Measurements from ENCODE around the gene JAG1.

JAG1 gene

GRCh38 chr20:10671221-10671918 is 2.4 kb downstream of the JAG1 start (continued):
- TF ChIP-seq ZBTB10 (tag by site-specific recombination; IDR thresholded peaks at IDR 0.05) (peak; percentile 75), CTCF (tag by site-specific recombination; IDR thresholded peaks at IDR 0.05) (peak; percentile 65), ZNF398 (tag by site-specific recombination; IDR thresholded peaks at IDR 0.05) (peak; percentile 79), ZNF701 (tag by site-specific recombination; IDR thresholded peaks at IDR 0.05) (no peak), ZNF580 (tag by site-specific recombination; IDR thresholded peaks at IDR 0.05) (no peak), ZBTB26 (tag by site-specific recombination; optimal IDR thresholded peaks at IDR 0.05) (peak; percentile 21), ZNF560 (tag by site-specific recombination; IDR thresholded peaks at IDR 0.05; ENCODE audit: borderline replicate concordance) (no peak), KLF8 (tag by site-specific recombination; IDR thresholded peaks at IDR 0.05) (0 out of 2 replicates have a peak, but pooled peaks have one; percentile 1), ZNF654 (tag by site-specific recombination; IDR thresholded peaks at IDR 0.05; ENCODE audit: low read depth) (no peak), ZNF132 (tag by site-specific recombination; IDR thresholded peaks at IDR 0.05; ENCODE audit: borderline replicate concordance) (no peak), ZNF48 (tag by site-specific recombination; IDR thresholded peaks at IDR 0.05) (no peak), ZNF664 (tag by site-specific recombination; IDR thresholded peaks at IDR 0.05) (no peak), TRIM28 (IDR thresholded peaks at IDR 0.05; ENCODE audit: borderline replicate concordance, low read length) (no peak), REST (tag by site-specific recombination; IDR thresholded peaks at IDR 0.05) (peak; percentile 62), PATZ1 (tag by site-specific recombination; IDR thresholded peaks at IDR 0.05) (peak; percentile 65), ZBTB8A (tag by site-specific recombination; IDR thresholded peaks at IDR 0.05) (peak; percentile 78), WT1 (tag by site-specific recombination; IDR thresholded peaks at IDR 0.05) (no peak; the same call in 1 of the 2 replicates), GFI1B (tag by site-specific recombination; IDR thresholded peaks at IDR 0.05) (no peak), BCL11B (tag by site-specific recombination; IDR thresholded peaks at IDR 0.05; ENCODE audit: low read depth) (no peak), PRDM10 (tag by site-specific recombination; IDR thresholded peaks at IDR 0.05) (peak; percentile 79), ZNF423 (tag by site-specific recombination; IDR thresholded peaks at IDR 0.05) (no peak)

All from HEK293 (cell line).